Measurements from ENCODE around the gene VSTM4. TPM values are rescaled to one million over a fixed set of nuclear protein-coding genes. Genes with fewer than 3 reads are reported as not detected.

Gene VSTM4
- polyA plus RNA-seq, 1 donor (not counting 4 experiments of a cell fraction or from before 2014, with no cell fraction given): not detected

GRCh38 chr10:49135575-49136313 is 20.4 kb upstream of the VSTM4 start:
- dilution Hi-C loops (cut with MboI; ENCODE audit: extremely low pct_ligation_motif_present, low sequenced_read_pairs): no loop called here
- Histone ChIP-seq H2AFZ (ENCODE audit: control insufficient read depth, low read length) (no peak overlapping the region), H3K9ac (ENCODE audit: control insufficient read depth, extremely low read depth, insufficient read depth, low read length) (no peak overlapping the region), H3K4me2 (ENCODE audit: control insufficient read depth, extremely low read depth, insufficient read depth, low read depth, low read length) (no peak overlapping the region), H3K9me1 (ENCODE audit: control insufficient read depth, extremely low read depth, insufficient read depth, low read length) (no peaks in the 10 kb centered on the region), H3K27ac (ENCODE audit: control insufficient read depth, insufficient read depth, low read length) (no peak overlapping the region), H3K27me3 (ENCODE audit: control insufficient read depth, extremely low read depth, insufficient read depth, low read length) (no peaks in the 10 kb centered on the region), H3K36me3 (ENCODE audit: control insufficient read depth in 2 of 2, extremely low read depth in 1 of 2, insufficient read depth in 2 of 2, low read length in 2 of 2) (no peaks in the 10 kb centered on the region), H3K4me3 (ENCODE audit: control insufficient read depth in 2 of 3, extremely low read depth in 1 of 3, insufficient read depth in 2 of 3, low read depth in 1 of 3, low read length in 3 of 3) (no peak overlapping the region), H3K79me2 (ENCODE audit: control insufficient read depth, insufficient read depth, low read length) (no peaks in the 10 kb centered on the region), H3K4me1 (ENCODE audit: control insufficient read depth, extremely low read depth, insufficient read depth, low read length) (no peaks in the 10 kb centered on the region), H3K9me3 (ENCODE audit: control insufficient read depth, low read depth, low read length) (no peaks in the 10 kb centered on the region), H4K20me1 (ENCODE audit: control insufficient read depth, extremely low read depth, insufficient read depth, low read length) (no peaks in the 10 kb centered on the region)
- DNase-seq (ENCODE audit: low read depth, low spot score) (no peak), FAIRE-seq (no peak)
- no peak for TF ChIP-seq EZH2 (IDR thresholded peaks at IDR 0.05; ENCODE audit: low read length)
- no peak for TF ChIP-seq CTCF (optimal IDR thresholded peaks at IDR 0.05 in 1 of 3, IDR thresholded peaks at IDR 0.05 in 1 of 3, conservative IDR thresholded peaks at IDR 0.05 in 1 of 3; ENCODE audit: extremely low read depth in 1 of 3, insufficient read depth in 2 of 3, low read length in 3 of 3)

- Histone ChIP-seq H3K79me2 (ENCODE audit: control insufficient read depth, insufficient read depth, low read length) (no peaks in the 10 kb centered on the region), H3K9me1 (ENCODE audit: control insufficient read depth, extremely low read depth, insufficient read depth, low read length) (no peaks in the 10 kb centered on the region), H3K9me3 (ENCODE audit: control insufficient read depth, low read depth, low read length) (no peaks in the 10 kb centered on the region), H3K4me1 (ENCODE audit: control insufficient read depth, extremely low read depth, insufficient read depth, low read length) (no peaks in the 10 kb centered on the region), H3K27ac (ENCODE audit: control insufficient read depth, insufficient read depth, low read length) (no peak overlapping the region), H3K27me3 (ENCODE audit: control insufficient read depth, extremely low read depth, insufficient read depth, low read length) (no peaks in the 10 kb centered on the region), H2AFZ (ENCODE audit: control insufficient read depth, low read length) (no peak overlapping the region), H3K9ac (ENCODE audit: control insufficient read depth, extremely low read depth, insufficient read depth, low read length) (no peak overlapping the region), H4K20me1 (ENCODE audit: control insufficient read depth, extremely low read depth, insufficient read depth, low read length) (no peaks in the 10 kb centered on the region), H3K4me2 (ENCODE audit: control insufficient read depth, extremely low read depth, insufficient read depth, low read depth, low read length) (no peak overlapping the region), H3K36me3 (ENCODE audit: control insufficient read depth in 2 of 2, extremely low read depth in 1 of 2, insufficient read depth in 2 of 2, low read length in 2 of 2) (no peaks in the 10 kb centered on the region), H3K4me3 (ENCODE audit: control insufficient read depth in 2 of 3, extremely low read depth in 1 of 3, insufficient read depth in 2 of 3, low read depth in 1 of 3, low read length in 3 of 3) (no peak overlapping the region)
- DNase-seq (ENCODE audit: low read depth, low spot score) (no peak), FAIRE-seq (no peak)
- dilution Hi-C loops (cut with MboI; ENCODE audit: extremely low pct_ligation_motif_present, low sequenced_read_pairs): no loop called here
- TF ChIP-seq EZH2 (IDR thresholded peaks at IDR 0.05; ENCODE audit: low read length) (no peak), CTCF (optimal IDR thresholded peaks at IDR 0.05 in 1 of 3, IDR thresholded peaks at IDR 0.05 in 1 of 3, conservative IDR thresholded peaks at IDR 0.05 in 1 of 3; ENCODE audit: extremely low read depth in 1 of 3, insufficient read depth in 2 of 3, low read length in 3 of 3) (no peak)
Observed at GRCh38 chr10:49134327-49134726, 19.0 kb upstream of the VSTM4 start.
